CD4-positive, alpha-beta T cell treated with Interleukin-1 beta for 1 hour (primary cell): Measurements from ENCODE around the gene MPRIP.
"Not testable (repeated sequence)": the region's sequence is repeated elsewhere in the genome, so short reads cannot be mapped to it uniquely, and the experiment has no call there.

ENCODE experiments used
- DNase-seq, 2 donors: peaks; one replicate each; pipeline ENCODE4 v3.0.0-alpha.2; 2020 to 2022

The MPRIP gene

GRCh38 chr17:17011043-17011907 is 31.0 kb upstream of the MPRIP start:
- not testable (repeated sequence) for DNase-seq

GRCh38 chr17:17013828-17014747 is 28.2 kb upstream of the MPRIP start:
- not testable (repeated sequence) for DNase-seq

- not testable (repeated sequence) for DNase-seq
These were observed 27.5 kb upstream of the MPRIP start for GRCh38 chr17:17014748-17015124.

- no peak for DNase-seq
These were observed 27.0 kb upstream of the MPRIP start for GRCh38 chr17:17015230-17015629.

GRCh38 chr17:17016199-17017197 is 25.8 kb upstream of the MPRIP start:
- DNase-seq, result peak in 1 of 2 donors; percentile 39

- no peak for DNase-seq
These were observed 24.8 kb upstream of the MPRIP start for GRCh38 chr17:17017343-17018014.

GRCh38 chr17:17018021-17018441 is 24.2 kb upstream of the MPRIP start:
- no peak for DNase-seq

GRCh38 chr17:17018612-17019429 is 23.4 kb upstream of the MPRIP start:
- no peak for DNase-seq

GRCh38 chr17:17019430-17019762 is 22.9 kb upstream of the MPRIP start:
- no peak for DNase-seq

GRCh38 chr17:17019891-17020456 is 22.3 kb upstream of the MPRIP start:
- DNase-seq, result no peak

- no peak for DNase-seq
These were observed 21.4 kb upstream of the MPRIP start for GRCh38 chr17:17020821-17021193.

GRCh38 chr17:17021194-17021863 is 20.9 kb upstream of the MPRIP start:
- no peak for DNase-seq

GRCh38 chr17:17022011-17022410 is 20.2 kb upstream of the MPRIP start:
- DNase-seq, result no peak

GRCh38 chr17:17022456-17022855 is 19.8 kb upstream of the MPRIP start:
- no peak for DNase-seq

GRCh38 chr17:17024778-17025300 is 17.4 kb upstream of the MPRIP start:
- no peak for DNase-seq

- DNase-seq, result no peak
These were observed 16.6 kb upstream of the MPRIP start for GRCh38 chr17:17025621-17026020.

GRCh38 chr17:17026163-17026562 is 16.1 kb upstream of the MPRIP start:
- DNase-seq, result no peak

- DNase-seq, result no peak
These were observed 14.7 kb upstream of the MPRIP start for GRCh38 chr17:17027442-17028058.
